NT2/D1 (cell line): Measurements from ENCODE around the gene TMCC1.

Source experiments
- SUZ12 ChIP-seq: IDR thresholded peaks from 2 replicates; pipeline ENCODE4 v1.6.1; 2011; ENCODE audit not compliant: insufficient read length, insufficient read depth; ENCODE audit errors: extremely low read depth
- ZNF274 ChIP-seq: IDR thresholded peaks from 2 replicates; pipeline ENCODE4 v1.6.1; 2011; ENCODE audit warnings: mild to moderate bottlenecking, low read depth, low read length

- TF ChIP-seq ZNF274 = no peak
- TF ChIP-seq SUZ12 = no peak
Measured at GRCh38 chr3:129857899-129858298, 35.6 kb downstream of the TMCC1 start.
